HUDEP-2 (cell line): Measurements from ENCODE around the gene RASA2.
"Not testable (repeated sequence)": the region's sequence is repeated elsewhere in the genome, so short reads cannot be mapped to it uniquely, and the experiment has no call there.

Experiments used
- DNase-seq, 76 experiments: peaks; one replicate each; lab custom pipeline; 2025; ENCODE audit not compliant: unreplicated experiment in 76 of 76; lab: John Stamatoyannopoulos, UW

RASA2 gene

DNA sequence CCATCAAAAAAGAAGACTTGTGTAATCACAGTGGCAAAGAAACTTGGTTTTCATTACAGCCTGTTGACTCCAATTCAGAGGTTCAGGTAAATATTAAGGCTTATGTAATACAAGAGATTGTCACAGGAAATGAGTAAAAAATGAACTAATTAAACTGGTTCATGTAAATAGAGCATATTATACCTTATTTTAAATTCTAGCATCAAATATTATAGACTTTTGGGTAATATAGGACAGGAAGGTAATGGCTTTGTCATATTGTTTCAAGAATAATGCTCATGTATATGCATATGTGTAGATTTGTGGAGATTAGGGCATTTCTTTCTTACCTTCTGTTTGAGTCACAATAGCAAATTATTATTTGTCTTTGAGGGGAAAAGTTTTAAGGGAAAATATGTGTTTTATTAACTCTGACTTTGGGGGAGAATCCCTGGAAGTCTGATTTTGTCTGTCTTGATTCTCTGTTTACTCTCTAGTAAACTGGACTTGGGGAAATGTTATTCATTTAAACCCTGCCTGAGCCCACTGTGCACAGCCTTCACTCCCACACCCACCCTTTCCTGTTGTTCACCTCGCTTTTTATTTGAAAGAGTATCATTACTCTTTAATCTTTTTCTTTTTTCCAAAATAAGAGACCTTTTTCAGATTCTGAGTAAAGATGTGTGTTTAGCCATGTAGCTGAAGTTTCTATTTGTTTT lies 43.0 kb downstream of the RASA2 start:
- DNase-seq, result no peak

GRCh38 chr3:141530415-141530768 lies 43.6 kb downstream of the RASA2 start:
- no peak for DNase-seq

GRCh38 chr3:141532609-141533008 lies 45.8 kb downstream of the RASA2 start:
- no peak for DNase-seq

GRCh38 chr3:141536017-141536416 lies 49.2 kb downstream of the RASA2 start:
- DNase-seq, result not testable (repeated sequence)

- DNase-seq, result peak in 11 of 76 experiments; percentile 4 to 34 (median 15)
Measured at GRCh38 chr3:141537856-141538255, 51.0 kb downstream of the RASA2 start.

GRCh38 chr3:141538568-141539240 lies 51.9 kb downstream of the RASA2 start:
- DNase-seq, result no peak

- no peak for DNase-seq
Measured at GRCh38 chr3:141539431-141540187, 52.8 kb downstream of the RASA2 start.

- DNase-seq, result no peak
Measured at GRCh38 chr3:141540531-141540930, 53.7 kb downstream of the RASA2 start.

DNA sequence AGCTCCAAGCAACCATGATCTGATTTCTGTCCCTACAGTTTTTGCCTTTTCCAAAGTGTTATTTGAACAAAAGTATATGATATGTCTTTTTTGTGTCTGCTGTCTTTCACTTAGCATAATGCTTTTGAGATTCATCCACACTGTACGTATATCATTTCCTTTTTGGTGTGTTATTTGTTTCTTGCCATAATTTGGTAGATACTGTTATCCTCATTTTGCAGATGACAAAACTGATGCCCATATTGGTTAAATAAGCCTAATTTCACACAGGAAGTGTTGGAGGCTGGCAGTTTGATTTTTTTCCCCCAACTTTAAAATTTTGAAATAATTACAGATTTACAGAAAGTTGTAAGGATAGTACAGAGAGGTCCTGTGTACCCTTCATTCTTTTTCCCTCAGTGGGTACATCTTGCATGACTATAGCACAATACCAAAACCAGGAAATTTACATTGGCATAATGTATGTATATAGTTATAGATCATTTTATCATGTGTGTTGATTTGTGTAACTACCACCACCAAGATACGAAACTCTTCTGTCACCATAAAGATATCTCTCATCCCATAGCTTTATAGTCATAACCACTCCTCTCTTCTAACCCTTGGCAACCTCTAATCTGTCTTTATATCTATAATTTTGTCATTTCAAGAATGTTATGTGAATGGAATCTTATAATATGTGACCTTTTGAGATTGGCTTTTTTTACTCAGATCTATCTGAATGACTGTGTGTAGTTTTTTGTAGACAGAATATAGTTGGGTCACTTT lies 55.6 kb downstream of the RASA2 start:
- DNase-seq, result no peak

GRCh38 chr3:141542989-141543388 lies 56.2 kb downstream of the RASA2 start:
- DNase-seq, result no peak

DNA sequence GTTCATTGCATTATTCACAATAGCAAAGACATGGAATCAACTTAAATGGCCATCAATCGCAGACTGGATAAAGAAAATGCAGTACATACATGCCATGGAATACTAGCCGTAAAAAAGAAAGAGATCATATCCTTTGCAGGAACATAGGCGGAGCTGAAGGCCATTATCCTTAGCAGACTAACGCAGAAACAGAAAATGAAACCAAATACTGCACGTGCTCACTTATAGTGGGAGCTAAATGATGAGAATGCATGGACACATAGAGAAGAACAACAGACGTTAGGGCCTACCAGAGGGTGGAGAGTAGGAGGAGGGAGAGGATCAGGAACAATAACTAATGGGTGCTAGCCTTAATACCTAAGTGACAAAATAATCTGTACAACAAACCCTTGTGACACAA lies 57.9 kb downstream of the RASA2 start:
- DNase-seq, result no peak

- DNase-seq, result no peak
Measured at GRCh38 chr3:141546081-141546480, 59.3 kb downstream of the RASA2 start.

- DNase-seq, result no peak
Measured at GRCh38 chr3:141546586-141546985, 59.8 kb downstream of the RASA2 start.

DNA sequence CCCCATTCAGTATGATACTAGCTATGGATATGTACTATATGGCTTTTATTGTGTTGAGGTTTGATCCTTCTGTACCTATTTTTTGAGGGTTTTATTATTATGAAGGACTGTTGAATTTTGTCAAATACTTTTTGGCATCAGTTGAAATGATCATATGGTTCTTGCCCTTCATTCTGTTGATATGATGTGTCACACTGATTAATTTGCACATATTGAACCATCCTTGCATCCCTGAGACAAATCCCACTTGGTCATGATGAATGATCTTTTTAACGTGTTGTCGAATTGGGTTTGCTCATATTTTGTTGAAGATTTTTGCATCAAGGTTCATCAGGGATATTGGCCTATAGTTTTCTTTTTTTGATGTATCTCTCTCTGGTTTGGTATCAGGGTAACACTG lies 61.0 kb downstream of the RASA2 start:
- DNase-seq, result no peak

GRCh38 chr3:141550926-141551665 lies 64.3 kb downstream of the RASA2 start:
- no peak for DNase-seq

DNA sequence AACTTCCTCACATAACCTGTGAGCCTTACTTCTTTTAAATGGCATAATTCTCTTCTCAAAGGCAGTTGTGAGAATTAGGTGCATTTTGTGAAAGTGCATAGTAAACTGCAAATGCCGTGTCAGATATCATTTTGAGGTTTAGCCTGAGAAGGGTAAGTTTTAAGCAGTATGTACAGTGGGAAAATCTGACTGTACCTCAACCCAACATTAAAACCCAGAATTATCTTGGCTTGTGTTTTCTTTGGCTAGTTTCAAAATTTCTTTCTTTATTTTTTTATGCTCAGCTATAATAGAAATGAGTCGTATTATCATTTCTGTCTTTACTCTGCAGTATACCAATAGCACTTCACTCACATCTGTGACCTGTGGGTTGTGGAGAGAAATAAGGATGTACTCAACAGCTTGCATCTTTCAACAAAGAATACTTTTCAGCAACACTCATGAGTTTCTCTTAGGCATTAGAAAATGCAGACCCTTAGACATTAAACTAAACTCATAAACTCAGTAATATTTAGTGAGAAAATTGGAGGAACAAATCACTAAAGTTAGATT lies 65.7 kb downstream of the RASA2 start:
- no peak for DNase-seq

- no peak for DNase-seq
Measured at GRCh38 chr3:141553055-141553454, 66.2 kb downstream of the RASA2 start.

- no peak for DNase-seq
Measured at GRCh38 chr3:141556034-141556433, 69.2 kb downstream of the RASA2 start.

GRCh38 chr3:141557961-141558706 lies 71.3 kb downstream of the RASA2 start:
- DNase-seq, result peak in 7 of 76 experiments; percentile 0 to 17 (median 6)
